Spleen (tissue), 11 donors: ENCODE data around the gene KRT6B. TPM values are rescaled to one million over a fixed set of nuclear protein-coding genes. Genes with fewer than 3 reads are reported as not detected.

Source experiments
- DNase-seq: peaks from one replicate; pipeline ENCODE4 v3.0.0-alpha.2; 2020
- H3K27ac ChIP-seq, 8 donors: fragments of 200-600 bp; sonication (generic) in 7 of 8; 1 replicate in 4 of 8; 2 replicates in 4 of 8; pipeline versions ENCODE4 v1.5.0 to v1.8.0; 2016 to 2021; ENCODE audit warnings: inconsistent platforms in 4 of 8, mild to moderate bottlenecking in 4 of 8, moderate library complexity in 1 of 8
- H3K27me3 ChIP-seq, 7 donors: fragments of 200-600 bp; sonication (generic) in 6 of 7; replicated peaks in 1 of 7; 1 replicate in 4 of 7; 2 replicates in 3 of 7; pipeline versions ENCODE4 v1.5.0 to v1.8.0; 2016 to 2021; ENCODE audit warnings: inconsistent platforms in 3 of 7, mild to moderate bottlenecking in 1 of 7
- H3K36me3 ChIP-seq, 6 donors: fragments of 200-600 bp; sonication (generic) in 5 of 6; 1 replicate in 4 of 6; 2 replicates in 2 of 6; pipeline versions ENCODE4 v1.5.0 to v1.8.0; 2016 to 2021; ENCODE audit warnings: inconsistent platforms in 2 of 6
- H3K4me1 ChIP-seq, 6 donors: fragments of 200-600 bp; sonication (generic) in 5 of 6; 1 replicate in 3 of 6; 2 replicates in 3 of 6; pipeline versions ENCODE4 v1.5.0 to v1.8.0; 2016 to 2021; ENCODE audit warnings: inconsistent platforms in 3 of 6
- H3K4me3 ChIP-seq, 8 donors: fragments of 200-600 bp; sonication (generic) in 7 of 8; 1 replicate in 4 of 8; 2 replicates in 4 of 8; pipeline versions ENCODE4 v1.5.0 to v1.8.0; 2016 to 2021; ENCODE audit warnings: inconsistent platforms in 4 of 8, mild to moderate bottlenecking in 4 of 8, moderate library complexity in 2 of 8
- H3K9me3 ChIP-seq, 8 donors: fragments of 200-600 bp; sonication (generic) in 7 of 8; 1 replicate in 4 of 8; 2 replicates in 4 of 8; pipeline versions ENCODE4 v1.5.0 to v1.8.0; 2016 to 2021; ENCODE audit warnings: inconsistent platforms in 4 of 8
- POLR2A ChIP-seq, 3 donors: fragments of 450-650 bp; IDR thresholded peaks; one replicate each; pipeline ENCODE4 v1.5.1; 2017; ENCODE audit warnings: antibody characterized with exemption in 3 of 3, mild to moderate bottlenecking in 1 of 3
- POLR2AphosphoS5 ChIP-seq, 3 donors: sonication (generic); formaldehyde crosslinking; IDR thresholded peaks; one replicate each; pipeline ENCODE4 v1.5.1; 2017; ENCODE audit warnings: antibody characterized with exemption in 3 of 3
- WGBS, 5 donors: extraction: QIAGEN DNeasy Blood & Tissue Kit in 3 of 5; methylation state at CpG; one replicate each; pipeline versions ENCODE4 v1.1.5 to v1.1.7; 2013 to 2018; 5-methylcytosine and 5-hydroxymethylcytosine counted together
- intact Hi-C: fragments of 100-400 bp; cut with DNase I; formaldehyde crosslinking; loops from one replicate; pipeline ENCODE4 v1.15.0; 2023; ENCODE audit warnings: low total_unique reads
- polyA plus RNA-seq, 3 donors: library from polyadenylated mRNA; stranded (reverse); fragments of 200-250 nt; gene quantifications; one replicate each; pipeline ENCODE4 v1.2.1, GENCODE V29; 2013
- total RNA-seq, 7 donors: library from RNA; depleted of rRNA in 3 of 7; stranded (reverse); fragments of >200 nt in 3 of 7; fragmentation: NEBNext Ultra II Directional in 4 of 7; extraction: Animal tissue kit (Norgen Biotek cat#: 25700) in 4 of 7; gene quantifications; one replicate each; pipeline versions ENCODE4 v1.1.0 to v1.2.1, GENCODE V29; 2016 to 2021
- TF ChIP-seq, protein P1 (sequence below), 11 experiments: fragments of 200-600 bp in 7 of 11; fragments of 450-650 bp in 4 of 11; sonication (generic) in 4 of 11; IDR thresholded peaks in 8 of 11; conservative IDR thresholded peaks in 3 of 11; 1 replicate in 7 of 11; 2 replicates in 4 of 11; pipeline versions ENCODE4 v1.4.0 to v1.8.0; 2016 to 2021; ENCODE audit warnings: antibody characterized with exemption in 11 of 11, inconsistent platforms in 4 of 11, mild to moderate bottlenecking in 1 of 11
- donor health status: healthy with polysubstance abuse.
- donor health status: DM: no; HTN: no; CAD: no; lungs with moderate emphysema.
- donor health status: DM: no; HTN: no; CAD: no.
- donor health status: Bipolar disorder and iron deficiency.
- donor health status: healthy.
- donor health status: DM: no; HTN: no; CAD: no.
- donor health status: DM: yes; HTN: yes; CAD: no.

Gene KRT6B
- total and polyA plus RNA-seq, 10 donors, result 0.03 to 0.10 (median 0.04) TPM; not detected in 7

DNA sequence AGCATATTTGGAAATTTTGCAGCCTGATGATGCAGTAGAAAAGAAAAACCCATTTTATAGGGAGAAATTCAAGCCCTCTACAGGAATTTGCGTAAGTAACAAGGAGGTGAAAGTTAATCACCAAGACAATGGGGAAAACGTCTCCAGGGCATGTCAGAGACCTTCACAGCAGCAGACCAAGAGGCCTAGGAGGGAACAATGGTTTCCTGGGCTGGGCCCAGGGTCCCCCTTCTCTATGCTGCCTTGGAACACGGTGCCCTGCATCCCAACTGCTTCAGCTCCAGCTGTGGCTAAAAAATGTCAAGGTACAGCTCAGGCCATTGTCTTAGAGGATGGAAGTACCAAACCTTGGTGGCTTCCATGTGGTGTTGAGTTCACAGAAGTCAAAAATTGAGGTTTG, 28.1 kb upstream of the KRT6B start:
- no peak overlapping the region for H3K4me3 ChIP-seq
- no peak overlapping the region for H3K27ac ChIP-seq
- TF ChIP-seq POLR2AphosphoS5 (IDR thresholded peaks at IDR 0.05), result no peak
- TF ChIP-seq POLR2A (IDR thresholded peaks at IDR 0.05), result no peak
- TF ChIP-seq, protein P1, sequence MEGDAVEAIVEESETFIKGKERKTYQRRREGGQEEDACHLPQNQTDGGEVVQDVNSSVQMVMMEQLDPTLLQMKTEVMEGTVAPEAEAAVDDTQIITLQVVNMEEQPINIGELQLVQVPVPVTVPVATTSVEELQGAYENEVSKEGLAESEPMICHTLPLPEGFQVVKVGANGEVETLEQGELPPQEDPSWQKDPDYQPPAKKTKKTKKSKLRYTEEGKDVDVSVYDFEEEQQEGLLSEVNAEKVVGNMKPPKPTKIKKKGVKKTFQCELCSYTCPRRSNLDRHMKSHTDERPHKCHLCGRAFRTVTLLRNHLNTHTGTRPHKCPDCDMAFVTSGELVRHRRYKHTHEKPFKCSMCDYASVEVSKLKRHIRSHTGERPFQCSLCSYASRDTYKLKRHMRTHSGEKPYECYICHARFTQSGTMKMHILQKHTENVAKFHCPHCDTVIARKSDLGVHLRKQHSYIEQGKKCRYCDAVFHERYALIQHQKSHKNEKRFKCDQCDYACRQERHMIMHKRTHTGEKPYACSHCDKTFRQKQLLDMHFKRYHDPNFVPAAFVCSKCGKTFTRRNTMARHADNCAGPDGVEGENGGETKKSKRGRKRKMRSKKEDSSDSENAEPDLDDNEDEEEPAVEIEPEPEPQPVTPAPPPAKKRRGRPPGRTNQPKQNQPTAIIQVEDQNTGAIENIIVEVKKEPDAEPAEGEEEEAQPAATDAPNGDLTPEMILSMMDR (IDR thresholded peaks at IDR 0.05 in 8 of 11, conservative IDR thresholded peaks at IDR 0.05 in 3 of 11), result no peak
- peaks cover 0 to 20% (median 0%) of the 10 kb centered on the region in 7 donors for H3K27me3 ChIP-seq
- H3K36me3 ChIP-seq, result no peaks in the 10 kb centered on the region
- intact Hi-C loops, result no loop called here
- H3K4me1 ChIP-seq, result no peaks in the 10 kb centered on the region
- peaks cover 0 to 16% (median 7%) of the 10 kb centered on the region in 8 donors for H3K9me3 ChIP-seq
- no peak for DNase-seq
- 55 to 63% (median 59%) methylated on average over 3 of the region's 3 CpGs for WGBS, 5 donors

DNA sequence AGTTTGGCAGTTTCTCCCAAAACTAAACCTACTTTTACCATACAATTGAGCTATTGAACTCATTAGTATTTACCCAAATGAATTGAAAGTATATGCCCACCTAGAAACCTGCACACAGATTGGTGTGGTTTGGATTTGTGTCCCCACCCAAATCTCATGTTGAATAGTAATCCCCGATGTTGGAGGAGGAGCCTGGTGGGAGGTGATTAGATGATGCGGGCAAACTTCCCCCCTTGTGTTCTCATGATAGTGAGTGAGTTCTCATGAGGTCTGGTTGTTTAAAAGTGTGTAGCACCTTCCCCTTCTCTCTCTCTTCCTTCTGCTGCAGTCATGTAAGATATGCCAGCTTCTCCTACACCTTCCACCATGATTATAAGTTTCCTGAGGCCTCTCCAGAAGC, 25.7 kb upstream of the KRT6B start:
- Histone ChIP-seq H3K36me3 (no peaks in the 10 kb centered on the region), H3K4me1 (no peaks in the 10 kb centered on the region), H3K27me3 (peaks cover 0 to 5% (median 0%) of the 10 kb centered on the region in 7 donors), H3K9me3 (peaks cover 0 to 8% (median 0%) of the 10 kb centered on the region in 8 donors), H3K4me3 (no peak overlapping the region), H3K27ac (no peak overlapping the region)
- TF ChIP-seq POLR2AphosphoS5 (IDR thresholded peaks at IDR 0.05), result no peak
- TF ChIP-seq, protein P1 (IDR thresholded peaks at IDR 0.05 in 8 of 11, conservative IDR thresholded peaks at IDR 0.05 in 3 of 11), result no peak
- TF ChIP-seq POLR2A (IDR thresholded peaks at IDR 0.05), result no peak
- intact Hi-C loops, result no loop called here
- 39 to 93% (median 73%) methylated on average over 2 of the region's 2 CpGs for WGBS, 5 donors
- no peak for DNase-seq

DNA sequence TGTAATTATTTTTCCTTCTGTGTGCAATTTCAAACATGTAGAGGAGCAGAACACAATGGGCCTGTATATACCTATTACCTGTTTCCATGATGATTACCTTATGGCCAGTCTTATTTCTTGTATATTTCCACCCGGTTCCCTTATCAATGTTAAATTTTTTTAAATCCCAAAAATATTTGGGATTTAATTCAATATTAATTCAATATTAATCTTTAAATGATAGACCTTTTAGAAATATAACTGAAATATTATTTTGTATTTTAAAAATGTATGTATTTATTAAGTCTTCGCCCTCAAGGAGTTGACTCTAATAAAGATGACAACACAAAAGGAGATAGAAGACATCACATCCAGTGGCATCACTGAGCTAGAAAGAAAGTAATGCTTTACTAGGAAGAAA, 22.3 kb upstream of the KRT6B start:
- intact Hi-C loops, result no loop called here
- Histone ChIP-seq H3K27me3 (no peaks in the 10 kb centered on the region), H3K9me3 (peaks cover 0 to 2% (median 0%) of the 10 kb centered on the region in 8 donors), H3K27ac (no peak overlapping the region), H3K36me3 (no peaks in the 10 kb centered on the region), H3K4me1 (no peaks in the 10 kb centered on the region), H3K4me3 (no peak overlapping the region)
- no peak for DNase-seq
- WGBS, 5 donors, result 89 to 95% (median 92%) methylated on average over 2 of the region's 2 CpGs
- TF ChIP-seq POLR2A (IDR thresholded peaks at IDR 0.05) (no peak), POLR2AphosphoS5 (IDR thresholded peaks at IDR 0.05) (no peak)
- TF ChIP-seq, protein P1 (IDR thresholded peaks at IDR 0.05 in 8 of 11, conservative IDR thresholded peaks at IDR 0.05 in 3 of 11), result no peak

DNA sequence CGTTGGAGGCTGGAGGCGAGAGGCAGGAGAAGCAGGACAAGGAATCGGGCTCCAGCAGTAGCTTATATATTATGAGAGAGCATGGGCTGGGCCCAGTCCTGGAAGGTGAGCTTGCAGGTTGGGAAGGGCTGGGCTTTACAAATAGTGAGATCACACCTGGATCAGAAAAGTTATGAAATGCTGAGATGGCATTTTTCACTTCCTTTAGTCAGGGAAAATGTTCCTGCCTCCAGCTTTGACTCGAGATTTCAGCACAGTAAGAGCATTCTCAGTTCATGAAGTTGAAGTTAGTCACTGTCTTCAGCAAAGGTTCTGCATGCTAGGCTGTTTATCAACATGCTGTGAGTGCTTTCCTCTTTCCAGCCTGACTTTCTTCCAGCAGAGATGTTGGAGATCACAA, 21.8 kb upstream of the KRT6B start, which contains the start of gene KRT6C:
TSS of gene KRT6C (minus strand) at position 38 of the 400 bp plus-strand sequence. CDS start 68 bp downstream, outside the sequence.
- H3K36me3 ChIP-seq, result no peaks in the 10 kb centered on the region
- no peaks in the 10 kb centered on the region for H3K4me1 ChIP-seq
- TF ChIP-seq, protein P1 (IDR thresholded peaks at IDR 0.05 in 8 of 11, conservative IDR thresholded peaks at IDR 0.05 in 3 of 11), result no peak
- TF ChIP-seq POLR2A (IDR thresholded peaks at IDR 0.05), result no peak
- TF ChIP-seq POLR2AphosphoS5 (IDR thresholded peaks at IDR 0.05), result no peak
- no peak within 1 kb of the TSS for H3K27ac ChIP-seq
- H3K9me3 ChIP-seq, result no peaks in the 10 kb centered on the region
- DNase-seq, result no peak
- no peak within 1 kb of the TSS for H3K4me3 ChIP-seq
- intact Hi-C loops, result no loop called here
- H3K27me3 ChIP-seq, result no peaks in the 10 kb centered on the region
- WGBS, 5 donors, result 66 to 90% (median 84%) methylated on average over 4 of the region's 4 CpGs
